GM18511 (cell line): ENCODE results near the gene OR5T2.
"Not testable (repeated sequence)": the region's sequence is repeated elsewhere in the genome, so short reads cannot be mapped to it uniquely, and the experiment has no call there.

Experiments
- ATAC-seq: cut with Tn5 transposase; IDR thresholded peaks from one replicate; pipeline ENCODE4 v1.9.1; 2021; ENCODE audit warnings: mild to moderate bottlenecking, moderate library complexity; ENCODE audit not compliant: unreplicated experiment

Gene OR5T2

GRCh38 chr11:56234155-56234554 is at the start of gene OR5T2:
Gene OR5T2 (minus strand): TSS chr11:56234255. CDS start chr11:56233062, 1,193 bp downstream.
- no peak for ATAC-seq

- no peak for ATAC-seq
These were observed 39.8 kb upstream of the OR5T2 start, which contains the start of gene OR5T1 for GRCh38 chr11:56273854-56274253. Gene OR5T1 (plus strand): TSS chr11:56274154. CDS start chr11:56275639, 1,485 bp downstream.

GRCh38 chr11:56271092-56271491 is 37.0 kb upstream of the OR5T2 start:
- no peak for ATAC-seq

- ATAC-seq, result no peak
These were observed 17.9 kb upstream of the OR5T2 start, which contains the start of gene OR5T3 for GRCh38 chr11:56251954-56252353. Gene OR5T3 (plus strand): TSS chr11:56252254. CDS start chr11:56252254, 0 bp downstream.

GRCh38 chr11:56219735-56220134 is 14.3 kb downstream of the OR5T2 start:
- ATAC-seq, result not testable (repeated sequence)

- ATAC-seq, result no peak
These were observed 19.5 kb downstream of the OR5T2 start for GRCh38 chr11:56214537-56214936.

- no peak for ATAC-seq
These were observed 26.3 kb downstream of the OR5T2 start for GRCh38 chr11:56207790-56208189.

- no peak for ATAC-seq
These were observed 36.7 kb downstream of the OR5T2 start for GRCh38 chr11:56197367-56197766.

GRCh38 chr11:56196705-56197104 is 37.4 kb downstream of the OR5T2 start:
- no peak for ATAC-seq

GRCh38 chr11:56188602-56189001 is 45.5 kb downstream of the OR5T2 start:
- ATAC-seq, result no peak

GRCh38 chr11:56183459-56183858 is 50.6 kb downstream of the OR5T2 start:
- no peak for ATAC-seq
